B cell (primary cell): ENCODE results near the gene TEX13A.
"Not testable (repeated sequence)": the region's sequence is repeated elsewhere in the genome, so short reads cannot be mapped to it uniquely, and the experiment has no call there.

ENCODE experiments used
- EZH2 ChIP-seq: IDR thresholded peaks from 2 replicates; pipeline ENCODE4 v1.6.1; 2012; ENCODE audit warnings: borderline replicate concordance, low read depth, mild to moderate bottlenecking, moderate library complexity, low read length; ENCODE audit not compliant: insufficient read depth, poor library complexity, severe bottlenecking
- TF ChIP-seq, protein P1 (sequence below): fragments of 200-600 bp; IDR thresholded peaks from one replicate; pipeline ENCODE4 v1.8.0; 2022; ENCODE audit warnings: antibody characterized with exemption, mild to moderate bottlenecking

GRCh38 chrX:105237407-105237806 lies 16.9 kb upstream of the TEX13A start:
- TF ChIP-seq, protein P1, sequence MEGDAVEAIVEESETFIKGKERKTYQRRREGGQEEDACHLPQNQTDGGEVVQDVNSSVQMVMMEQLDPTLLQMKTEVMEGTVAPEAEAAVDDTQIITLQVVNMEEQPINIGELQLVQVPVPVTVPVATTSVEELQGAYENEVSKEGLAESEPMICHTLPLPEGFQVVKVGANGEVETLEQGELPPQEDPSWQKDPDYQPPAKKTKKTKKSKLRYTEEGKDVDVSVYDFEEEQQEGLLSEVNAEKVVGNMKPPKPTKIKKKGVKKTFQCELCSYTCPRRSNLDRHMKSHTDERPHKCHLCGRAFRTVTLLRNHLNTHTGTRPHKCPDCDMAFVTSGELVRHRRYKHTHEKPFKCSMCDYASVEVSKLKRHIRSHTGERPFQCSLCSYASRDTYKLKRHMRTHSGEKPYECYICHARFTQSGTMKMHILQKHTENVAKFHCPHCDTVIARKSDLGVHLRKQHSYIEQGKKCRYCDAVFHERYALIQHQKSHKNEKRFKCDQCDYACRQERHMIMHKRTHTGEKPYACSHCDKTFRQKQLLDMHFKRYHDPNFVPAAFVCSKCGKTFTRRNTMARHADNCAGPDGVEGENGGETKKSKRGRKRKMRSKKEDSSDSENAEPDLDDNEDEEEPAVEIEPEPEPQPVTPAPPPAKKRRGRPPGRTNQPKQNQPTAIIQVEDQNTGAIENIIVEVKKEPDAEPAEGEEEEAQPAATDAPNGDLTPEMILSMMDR = not testable (repeated sequence)
- TF ChIP-seq EZH2 = not testable (repeated sequence)
